ENCODE data around the gene KCNK17. TPM values are rescaled to one million over a fixed set of nuclear protein-coding genes. Genes with fewer than 3 reads are reported as not detected.

Gene KCNK17
- total and polyA plus RNA-seq, 2 donors (not counting 3 experiments of a cell fraction or from before 2014, with no cell fraction given) = not detected

GRCh38 chr6:39357998-39358686, 43.9 kb upstream of the KCNK17 start:
- H3K9ac ChIP-seq (replicated peaks; ENCODE audit: extremely low read depth, insufficient read depth, low read length) = no peak overlapping the region
- no peaks in the 10 kb centered on the region for H3K79me2 ChIP-seq (ENCODE audit: control insufficient read depth, insufficient read depth, low read length)
- DNase-seq (ENCODE audit: low read depth, low spot score) (peak; percentile 54), FAIRE-seq (no peak)
- dilution Hi-C loops (cut with MboI; ENCODE audit: extremely low pct_ligation_motif_present, low sequenced_read_pairs) (no loop called here), intact Hi-C loops (cut with micrococcal nuclease) (no loop called here)
- no peaks in the 10 kb centered on the region for H3K4me1 ChIP-seq (ENCODE audit: control insufficient read depth, extremely low read depth, insufficient read depth, low read length)
- no peak overlapping the region for H3K27ac ChIP-seq (ENCODE audit: insufficient read depth, low read depth, low read length)
- H3K27me3 ChIP-seq (ENCODE audit: control insufficient read depth in 2 of 2, insufficient read depth in 2 of 2, low read length in 2 of 2) = no peaks in the 10 kb centered on the region
- no peak overlapping the region for H2AFZ ChIP-seq (ENCODE audit: low read depth, low read length)
- no peaks in the 10 kb centered on the region for H4K20me1 ChIP-seq (replicated peaks; ENCODE audit: control insufficient read depth, extremely low read depth, insufficient read depth, low read length)
- no peaks in the 10 kb centered on the region for H3K9me1 ChIP-seq (replicated peaks; ENCODE audit: control insufficient read depth, extremely low read depth, insufficient read depth, low read length)
- no peak overlapping the region for H3K4me3 ChIP-seq (replicated peaks in 1 of 3; ENCODE audit: insufficient read depth in 1 of 3, low read depth in 1 of 3, low read length in 3 of 3)
- no TSS peak for BruUV-seq (replicated peaks)
- no peaks in the 10 kb centered on the region for H3K9me3 ChIP-seq (replicated peaks; ENCODE audit: control insufficient read depth, insufficient read depth, low read length)
- no peaks in the 10 kb centered on the region for H3K36me3 ChIP-seq (ENCODE audit: control insufficient read depth in 2 of 2, extremely low read depth in 1 of 2, insufficient read depth in 2 of 2, low read length in 2 of 2)
- TF ChIP-seq FOS (IDR thresholded peaks at IDR 0.05; ENCODE audit: borderline replicate concordance, insufficient read depth, low read length) (no peak), GATA2 (IDR thresholded peaks at IDR 0.05; ENCODE audit: insufficient read depth, insufficient read length, low read depth, low read length) (no peak), POLR2AphosphoS5 (IDR thresholded peaks at IDR 0.05; ENCODE audit: insufficient read depth, low read depth, low read length) (no peak), MAX (IDR thresholded peaks at IDR 0.05; ENCODE audit: insufficient read depth, insufficient read length) (no peak), POLR2A (IDR thresholded peaks at IDR 0.05; ENCODE audit: low read depth, low read length) (no peak), MYC (IDR thresholded peaks at IDR 0.05; ENCODE audit: low read depth, low read length) (no peak), EZH2 (IDR thresholded peaks at IDR 0.05; ENCODE audit: borderline replicate concordance, low read depth, low read length, severe bottlenecking) (no peak), JUN (IDR thresholded peaks at IDR 0.05; ENCODE audit: borderline replicate concordance, insufficient read depth, insufficient read length, low read depth) (no peak)
- TF ChIP-seq, protein P1, sequence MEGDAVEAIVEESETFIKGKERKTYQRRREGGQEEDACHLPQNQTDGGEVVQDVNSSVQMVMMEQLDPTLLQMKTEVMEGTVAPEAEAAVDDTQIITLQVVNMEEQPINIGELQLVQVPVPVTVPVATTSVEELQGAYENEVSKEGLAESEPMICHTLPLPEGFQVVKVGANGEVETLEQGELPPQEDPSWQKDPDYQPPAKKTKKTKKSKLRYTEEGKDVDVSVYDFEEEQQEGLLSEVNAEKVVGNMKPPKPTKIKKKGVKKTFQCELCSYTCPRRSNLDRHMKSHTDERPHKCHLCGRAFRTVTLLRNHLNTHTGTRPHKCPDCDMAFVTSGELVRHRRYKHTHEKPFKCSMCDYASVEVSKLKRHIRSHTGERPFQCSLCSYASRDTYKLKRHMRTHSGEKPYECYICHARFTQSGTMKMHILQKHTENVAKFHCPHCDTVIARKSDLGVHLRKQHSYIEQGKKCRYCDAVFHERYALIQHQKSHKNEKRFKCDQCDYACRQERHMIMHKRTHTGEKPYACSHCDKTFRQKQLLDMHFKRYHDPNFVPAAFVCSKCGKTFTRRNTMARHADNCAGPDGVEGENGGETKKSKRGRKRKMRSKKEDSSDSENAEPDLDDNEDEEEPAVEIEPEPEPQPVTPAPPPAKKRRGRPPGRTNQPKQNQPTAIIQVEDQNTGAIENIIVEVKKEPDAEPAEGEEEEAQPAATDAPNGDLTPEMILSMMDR (IDR thresholded peaks at IDR 0.05; ENCODE audit: extremely low read depth in 1 of 2, insufficient read depth in 1 of 2, low read depth in 1 of 2, low read length in 2 of 2) = no peak
- ChIA-PET POLR2A (no interaction called here), CTCF (interaction anchor here (0.9 to 1.2 kb wide), 2 partner anchors 508 to 535 kb away, joined by 3 to 4 read pairs; no protein-coding TSS in a partner anchor)
- H3K4me2 ChIP-seq (ENCODE audit: insufficient read depth, low read length) = no peak overlapping the region
